Lung (tissue), 12 donors: Measurements from ENCODE around the gene HAAO. TPM values are rescaled to one million over a fixed set of nuclear protein-coding genes. Genes with fewer than 3 reads are reported as not detected.

Experiments used
- ATAC-seq: fragments of 200-7000 bp; cut with Tn5 transposase; one replicate; pipeline ENCODE4 v1.9.1; 2020; ENCODE audit warnings: moderate number of reproducible peaks; ENCODE audit not compliant: insufficient read depth, low FRiP score
- DNase-seq, 3 donors: peaks; one replicate each; pipeline ENCODE4 v3.0.0-alpha.2; 2013 to 2017
- H3K27ac ChIP-seq, 2 donors: one replicate each; pipeline ENCODE4 v1.5.1; 2013; ENCODE audit warnings: mild to moderate bottlenecking in 2 of 2, moderate library complexity in 2 of 2, control low read depth in 1 of 2, inconsistent platforms in 1 of 2, low read depth in 1 of 2, low read length in 1 of 2
- H3K27me3 ChIP-seq, 3 donors: one replicate each; pipeline ENCODE4 v1.5.1; 2013; ENCODE audit warnings: low read length in 2 of 3; ENCODE audit not compliant: control insufficient read depth in 3 of 3, insufficient read depth in 3 of 3
- H3K36me3 ChIP-seq, 4 donors: one replicate each; pipeline ENCODE4 v1.5.1; 2013; ENCODE audit warnings: low read length in 4 of 4, mild to moderate bottlenecking in 1 of 4, moderate library complexity in 1 of 4; ENCODE audit not compliant: control insufficient read depth in 4 of 4, insufficient read depth in 4 of 4
- H3K4me1 ChIP-seq, 5 donors: one replicate each; pipeline ENCODE4 v1.5.1; 2013; ENCODE audit warnings: low read length in 5 of 5, mild to moderate bottlenecking in 2 of 5, moderate library complexity in 1 of 5; ENCODE audit not compliant: control insufficient read depth in 5 of 5, insufficient read depth in 5 of 5
- H3K4me3 ChIP-seq: one replicate; pipeline ENCODE4 v1.5.1; 2013; ENCODE audit warnings: mild to moderate bottlenecking, control low read depth, moderate library complexity
- H3K9ac ChIP-seq, 2 donors: one replicate each; pipeline ENCODE4 v1.5.1; 2013; ENCODE audit warnings: low read length in 2 of 2, control low read depth in 1 of 2; ENCODE audit not compliant: insufficient read depth in 1 of 2
- H3K9me3 ChIP-seq, 4 donors: one replicate each; pipeline ENCODE4 v1.5.1; 2013; ENCODE audit warnings: low read length in 3 of 4, mild to moderate bottlenecking in 1 of 4, moderate library complexity in 1 of 4; ENCODE audit not compliant: control insufficient read depth in 4 of 4, insufficient read depth in 3 of 4
- CTCF ChIP-seq: IDR thresholded peaks from 2 replicates; pipeline ENCODE4 v1.5.1; 2012; ENCODE audit warnings: mild to moderate bottlenecking; ENCODE audit errors: control extremely low read depth, extremely low read depth
- WGBS, 2 donors: extraction: QIAGEN DNeasy Blood & Tissue Kit; methylation state at CpG; one replicate each; pipeline ENCODE4 v1.1.7; 2013; 5-methylcytosine and 5-hydroxymethylcytosine counted together
- polyA plus RNA-seq, 2 donors: library from polyadenylated mRNA; stranded (reverse); fragments of 200-250 nt; gene quantifications; one replicate each; pipeline ENCODE4 v1.2.1, GENCODE V29; 2013
- total RNA-seq, 2 donors: library from RNA; depleted of rRNA in 1 of 2; stranded (reverse); fragments of >200 nt in 1 of 2; gene quantifications; one replicate each; pipeline ENCODE4 v1.2.1, GENCODE V29; 2014 to 2021
- donor health status: control.
- donor health status: control.
- donor health status: Bipolar disorder and iron deficiency.
- donor health status: healthy.
- donor health status: DM: yes; HTN: yes; CAD: no.

The HAAO gene
- total and polyA plus RNA-seq, 4 donors: 3.7 to 13.0 (median 9.4) TPM

GRCh38 chr2:42775810-42776209 is 16.6 kb downstream of the HAAO start:
- TF ChIP-seq CTCF: no peak
- WGBS, 2 donors: 47 to 65% methylated on average over 3 of the region's 3 CpGs

GRCh38 chr2:42775186-42775585 is 17.2 kb downstream of the HAAO start:
- no peak for DNase-seq
- Histone ChIP-seq H3K27me3 (no peaks in the 10 kb centered on the region), H3K27ac (no peak overlapping the region), H3K36me3 (peaks cover 0 to 9% (median 3%) of the 10 kb centered on the region in 4 donors), H3K4me3 (no peak overlapping the region), H3K9me3 (no peaks in the 10 kb centered on the region), H3K9ac (no peak overlapping the region), H3K4me1 (no peaks in the 10 kb centered on the region)
- 76 to 78% methylated on average over 2 of the region's 2 CpGs for WGBS, 2 donors
- TF ChIP-seq CTCF: no peak
- ATAC-seq: no peak

More at GRCh38 chr2:42775810-42776209, 16.6 kb downstream of the HAAO start:
- no peak for DNase-seq
- Histone ChIP-seq H3K9ac (no peak overlapping the region), H3K27me3 (no peaks in the 10 kb centered on the region), H3K36me3 (peaks cover 0 to 9% (median 3%) of the 10 kb centered on the region in 4 donors), H3K9me3 (no peaks in the 10 kb centered on the region), H3K4me1 (no peaks in the 10 kb centered on the region), H3K27ac (no peak overlapping the region), H3K4me3 (no peak overlapping the region)
- no peak for ATAC-seq

- no peak for ATAC-seq
- Histone ChIP-seq H3K9ac (no peak overlapping the region), H3K36me3 (no peaks in the 10 kb centered on the region), H3K9me3 (no peaks in the 10 kb centered on the region), H3K4me1 (no peaks in the 10 kb centered on the region), H3K4me3 (no peak overlapping the region), H3K27ac (no peak overlapping the region), H3K27me3 (no peaks in the 10 kb centered on the region)
- DNase-seq: peak in 1 of 3 donors; percentile 9
- WGBS, 2 donors: 94 to 95% methylated on average over 5 of the region's 5 CpGs
- TF ChIP-seq CTCF: no peak
Observed at GRCh38 chr2:42771546-42772153, 20.7 kb downstream of the HAAO start.
